Sigmoid colon (tissue), 7 donors: ENCODE results near the gene APC. TPM values are rescaled to one million over a fixed set of nuclear protein-coding genes. Genes with fewer than 3 reads are reported as not detected.

Experiments used
- DNase-seq: peaks from one replicate; pipeline ENCODE4 v3.0.0-alpha.2; 2019
- H3K27ac ChIP-seq, 4 donors: fragments of 200-600 bp; sonication (generic); one replicate each; pipeline ENCODE4 v1.5.1; 2016 to 2019; ENCODE audit warnings: mild to moderate bottlenecking in 1 of 4
- H3K27me3 ChIP-seq, 3 donors: fragments of 200-600 bp; sonication (generic); one replicate each; pipeline ENCODE4 v1.5.1; 2019; ENCODE audit warnings: mild to moderate bottlenecking in 1 of 3
- H3K36me3 ChIP-seq, 4 donors: fragments of 200-600 bp; sonication (generic); one replicate each; pipeline ENCODE4 v1.5.1; 2016 to 2019
- H3K4me1 ChIP-seq, 4 donors: fragments of 200-600 bp; sonication (generic); one replicate each; pipeline ENCODE4 v1.5.1; 2017 to 2019
- H3K4me3 ChIP-seq, 4 donors: fragments of 200-600 bp; sonication (generic); one replicate each; pipeline ENCODE4 v1.5.1; 2017 to 2019; ENCODE audit warnings: mild to moderate bottlenecking in 2 of 4, moderate library complexity in 1 of 4
- H3K9me3 ChIP-seq, 4 donors: fragments of 200-600 bp in 3 of 4; sonication (generic) in 3 of 4; one replicate each; pipeline versions ENCODE4 v1.5.1 to v1.6.1; 2013 to 2019
- EP300 ChIP-seq, 4 donors: sonication (generic); formaldehyde crosslinking; IDR thresholded peaks; one replicate each; pipeline ENCODE4 v1.6.1; 2017; ENCODE audit warnings: antibody characterized with exemption in 4 of 4
- POLR2A ChIP-seq, 2 donors: fragments of 450-650 bp; IDR thresholded peaks; one replicate each; pipeline ENCODE4 v1.6.1; 2016; ENCODE audit warnings: antibody characterized with exemption in 2 of 2, mild to moderate bottlenecking in 2 of 2, moderate library complexity in 2 of 2
- POLR2AphosphoS5 ChIP-seq, 4 donors: sonication (generic); formaldehyde crosslinking; IDR thresholded peaks; one replicate each; pipeline ENCODE4 v1.6.1; 2017; ENCODE audit warnings: antibody characterized with exemption in 4 of 4
- WGBS, 2 donors: extraction: QIAGEN DNeasy Blood & Tissue Kit; methylation state at CpG; one replicate each; pipeline ENCODE4 v1.1.7; 2013; 5-methylcytosine and 5-hydroxymethylcytosine counted together
- intact Hi-C: fragments of 100-400 bp; cut with DNase I; formaldehyde crosslinking; loops from one replicate; pipeline ENCODE4 v1.15.1; 2023
- polyA plus RNA-seq, 3 donors: library from polyadenylated mRNA; stranded (reverse); fragments of 200-250 nt; gene quantifications; one replicate each; pipeline ENCODE4 v1.2.3, GENCODE V29; 2013
- total RNA-seq, 4 donors: library from RNA; depleted of rRNA; stranded (reverse); fragments of >200 nt; gene quantifications; one replicate each; pipeline ENCODE4 v1.1.0, GENCODE V29; 2016
- TF ChIP-seq, protein P1 (sequence below), 4 experiments: fragments of 450-650 bp in 3 of 4; fragments of 200-600 bp in 1 of 4; IDR thresholded peaks; one replicate each; pipeline ENCODE4 v1.5.1; 2016 to 2019; ENCODE audit warnings: antibody characterized with exemption in 4 of 4, mild to moderate bottlenecking in 3 of 4, moderate library complexity in 2 of 4
- donor health status: healthy with polysubstance abuse.
- donor health status: Bipolar disorder and iron deficiency.
- donor health status: healthy.

Gene APC
- total and polyA plus RNA-seq, 7 donors = 2.4 to 81.4 (median 46.1) TPM

DNA sequence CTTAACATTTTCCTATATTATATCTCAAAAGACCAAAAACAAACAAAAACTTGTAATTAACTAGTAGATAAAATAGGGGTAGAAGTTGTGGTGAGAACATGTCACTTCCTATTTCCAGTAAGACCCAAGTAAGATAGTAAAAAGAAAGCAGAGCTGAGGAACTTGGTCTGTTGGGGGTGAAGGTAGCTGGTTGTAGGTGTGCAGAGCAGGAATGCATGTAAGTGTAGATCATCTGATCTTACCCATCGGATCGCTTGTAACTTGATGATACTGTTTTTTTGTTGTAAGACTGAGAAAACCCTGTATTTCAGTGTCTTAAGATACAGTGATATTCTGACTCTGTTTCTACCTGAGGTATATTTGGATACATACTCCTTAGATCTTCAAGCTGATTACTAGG, 129.1 kb downstream of the APC start:
- Histone ChIP-seq H3K4me1 (peaks cover 0 to 24% (median 22%) of the 10 kb centered on the region in 4 donors), H3K27me3 (no peaks in the 10 kb centered on the region), H3K36me3 (peaks cover 0 to 72% (median 23%) of the 10 kb centered on the region in 4 donors), H3K4me3 (no peak overlapping the region), H3K27ac (no peak overlapping the region), H3K9me3 (no peaks in the 10 kb centered on the region)
- no peak for TF ChIP-seq EP300 (IDR thresholded peaks at IDR 0.05)
- no peak for TF ChIP-seq POLR2AphosphoS5 (IDR thresholded peaks at IDR 0.05)
- TF ChIP-seq POLR2A (IDR thresholded peaks at IDR 0.05) = no peak
- TF ChIP-seq, protein P1, sequence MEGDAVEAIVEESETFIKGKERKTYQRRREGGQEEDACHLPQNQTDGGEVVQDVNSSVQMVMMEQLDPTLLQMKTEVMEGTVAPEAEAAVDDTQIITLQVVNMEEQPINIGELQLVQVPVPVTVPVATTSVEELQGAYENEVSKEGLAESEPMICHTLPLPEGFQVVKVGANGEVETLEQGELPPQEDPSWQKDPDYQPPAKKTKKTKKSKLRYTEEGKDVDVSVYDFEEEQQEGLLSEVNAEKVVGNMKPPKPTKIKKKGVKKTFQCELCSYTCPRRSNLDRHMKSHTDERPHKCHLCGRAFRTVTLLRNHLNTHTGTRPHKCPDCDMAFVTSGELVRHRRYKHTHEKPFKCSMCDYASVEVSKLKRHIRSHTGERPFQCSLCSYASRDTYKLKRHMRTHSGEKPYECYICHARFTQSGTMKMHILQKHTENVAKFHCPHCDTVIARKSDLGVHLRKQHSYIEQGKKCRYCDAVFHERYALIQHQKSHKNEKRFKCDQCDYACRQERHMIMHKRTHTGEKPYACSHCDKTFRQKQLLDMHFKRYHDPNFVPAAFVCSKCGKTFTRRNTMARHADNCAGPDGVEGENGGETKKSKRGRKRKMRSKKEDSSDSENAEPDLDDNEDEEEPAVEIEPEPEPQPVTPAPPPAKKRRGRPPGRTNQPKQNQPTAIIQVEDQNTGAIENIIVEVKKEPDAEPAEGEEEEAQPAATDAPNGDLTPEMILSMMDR (IDR thresholded peaks at IDR 0.05) = no peak
- DNase-seq = no peak
- WGBS, 2 donors = 93 to 94% methylated on average over 2 of the region's 2 CpGs
- intact Hi-C loops = loop anchor here (10.0 kb wide), 1 partner anchor 162 kb away; no protein-coding TSS in a partner anchor

DNA sequence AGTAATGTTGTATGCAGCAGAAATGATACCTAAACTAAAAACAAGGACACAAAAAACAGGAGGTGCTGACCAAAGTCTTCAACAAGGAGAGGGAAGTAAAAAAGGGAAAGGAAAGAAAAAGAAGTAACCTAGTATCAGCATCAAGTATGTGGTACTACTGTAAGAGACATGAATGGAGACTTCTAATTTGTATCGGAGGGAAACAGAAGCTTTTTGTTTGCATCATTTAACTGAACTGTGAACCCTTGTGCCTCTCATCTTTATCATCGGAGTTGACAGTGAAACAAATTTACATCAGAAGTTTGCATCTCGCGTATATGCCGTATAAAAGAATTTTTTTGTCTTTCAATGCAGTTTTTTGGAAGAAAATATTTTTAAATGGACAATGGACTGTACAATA, 129.7 kb downstream of the APC start:
- peaks cover 0 to 72% (median 23%) of the 10 kb centered on the region in 4 donors for H3K36me3 ChIP-seq
- 95 to 96% methylated on average over 5 of the region's 5 CpGs for WGBS, 2 donors
- intact Hi-C loops = loop anchor here (10.0 kb wide), 1 partner anchor 163 kb away; no protein-coding TSS in a partner anchor

DNA sequence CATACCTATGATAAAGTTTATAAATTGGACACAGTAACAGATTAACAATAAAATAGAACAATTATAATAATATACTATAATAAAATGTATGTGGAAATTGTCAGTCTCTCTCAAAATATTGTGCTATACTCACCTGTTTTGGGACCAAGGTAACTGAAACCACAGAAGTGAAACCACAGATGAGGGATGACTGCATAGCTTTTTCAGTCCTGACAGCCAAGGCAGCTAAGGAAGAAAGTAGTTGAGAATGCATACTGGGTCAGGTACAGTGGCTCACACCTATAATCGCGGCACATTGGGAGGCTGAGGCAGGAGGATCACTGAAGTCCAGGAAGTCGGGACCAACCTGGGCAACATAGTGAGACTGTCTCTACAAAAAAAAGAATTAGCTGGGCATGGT, 132.3 kb downstream of the APC start:
- 92 to 97% methylated on average over 3 of the region's 3 CpGs for WGBS, 2 donors
- peaks cover 0 to 8% (median 0%) of the 10 kb centered on the region in 4 donors for H3K4me1 ChIP-seq
- no peak for DNase-seq
- H3K27ac ChIP-seq = no peak overlapping the region
- intact Hi-C loops = loop anchor here (10.0 kb wide), 1 partner anchor 165 kb away; no protein-coding TSS in a partner anchor
- no peaks in the 10 kb centered on the region for H3K9me3 ChIP-seq
- peaks cover 0 to 61% (median 18%) of the 10 kb centered on the region in 4 donors for H3K36me3 ChIP-seq
- no peaks in the 10 kb centered on the region for H3K27me3 ChIP-seq
- no peak overlapping the region for H3K4me3 ChIP-seq
- no peak for TF ChIP-seq POLR2A (IDR thresholded peaks at IDR 0.05)
- TF ChIP-seq POLR2AphosphoS5 (IDR thresholded peaks at IDR 0.05) = no peak
- no peak for TF ChIP-seq EP300 (IDR thresholded peaks at IDR 0.05)
- TF ChIP-seq, protein P1 (IDR thresholded peaks at IDR 0.05) = no peak

More for the DNA sequence above, 129.7 kb downstream of the APC start:
- H3K4me3 ChIP-seq = no peak overlapping the region
- TF ChIP-seq POLR2AphosphoS5 (IDR thresholded peaks at IDR 0.05) (no peak), POLR2A (IDR thresholded peaks at IDR 0.05) (no peak), EP300 (IDR thresholded peaks at IDR 0.05) (no peak)
- TF ChIP-seq, protein P1 (IDR thresholded peaks at IDR 0.05) = no peak
- peaks cover 0 to 22% (median 17%) of the 10 kb centered on the region in 4 donors for H3K4me1 ChIP-seq
- H3K9me3 ChIP-seq = no peaks in the 10 kb centered on the region
- no peak overlapping the region for H3K27ac ChIP-seq
- no peaks in the 10 kb centered on the region for H3K27me3 ChIP-seq
- no peak for DNase-seq

DNA sequence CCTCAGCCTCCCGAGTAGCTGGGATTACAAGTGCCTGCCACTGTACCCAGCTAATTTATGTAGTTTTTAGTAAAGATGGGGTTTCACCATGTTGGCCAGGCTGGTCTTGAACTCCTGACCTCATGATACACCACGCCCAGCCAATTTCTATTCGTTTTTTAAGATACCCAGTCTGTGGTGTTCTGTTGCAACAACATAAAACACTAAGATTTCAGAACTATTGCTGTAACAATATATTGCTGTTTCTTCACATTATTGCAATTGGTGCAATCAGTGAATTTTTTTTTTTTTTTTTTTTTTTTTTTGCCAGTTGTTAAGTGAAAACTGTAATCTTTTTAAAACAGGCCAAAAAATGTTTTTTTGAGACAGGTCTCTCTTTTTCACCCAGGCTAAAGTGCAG, 133.3 kb downstream of the APC start:
- TF ChIP-seq EP300 (IDR thresholded peaks at IDR 0.05) (no peak), POLR2A (IDR thresholded peaks at IDR 0.05) (no peak), POLR2AphosphoS5 (IDR thresholded peaks at IDR 0.05) (no peak)
- TF ChIP-seq, protein P1 (IDR thresholded peaks at IDR 0.05) = no peak
- H3K4me3 ChIP-seq = no peak overlapping the region
- no peak overlapping the region for H3K27ac ChIP-seq
- WGBS, 2 donors = 61 to 63% methylated on average over 3 of the region's 3 CpGs
- H3K4me1 ChIP-seq = peaks cover 0 to 8% (median 0%) of the 10 kb centered on the region in 4 donors
- H3K36me3 ChIP-seq = peaks cover 0 to 59% (median 12%) of the 10 kb centered on the region in 4 donors
- intact Hi-C loops = no loop called here
- DNase-seq = no peak
- H3K27me3 ChIP-seq = no peaks in the 10 kb centered on the region
- no peaks in the 10 kb centered on the region for H3K9me3 ChIP-seq

DNA sequence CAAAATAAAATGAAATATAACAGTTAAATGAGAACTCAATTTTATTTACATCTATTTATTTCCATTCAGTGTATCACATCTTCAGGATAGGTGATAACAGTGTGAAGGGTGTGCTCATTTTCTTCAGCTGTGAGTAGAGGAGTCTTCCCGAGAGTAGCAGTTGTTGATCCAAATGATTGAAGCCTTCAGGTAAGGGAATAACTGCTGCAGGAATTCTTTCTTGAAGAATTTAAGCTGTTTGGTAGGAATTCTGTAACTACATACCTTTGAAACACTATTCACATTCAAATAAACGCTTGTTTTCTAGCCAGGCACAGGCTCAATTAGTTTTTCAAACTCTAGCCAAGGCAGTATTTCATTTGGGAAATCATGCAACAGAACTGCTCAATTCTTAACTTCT, 138.7 kb downstream of the APC start:
- Histone ChIP-seq H3K9me3 (no peaks in the 10 kb centered on the region), H3K27me3 (no peaks in the 10 kb centered on the region), H3K36me3 (peaks cover 4 to 57% (median 6%) of the 10 kb centered on the region in 4 donors), H3K4me3 (no peak overlapping the region), H3K27ac (no peak overlapping the region), H3K4me1 (peaks cover 0 to 8% (median 0%) of the 10 kb centered on the region in 4 donors)
- intact Hi-C loops = no loop called here
- WGBS, 2 donors = 72 to 86% methylated on average over 2 of the region's 2 CpGs
- DNase-seq = no peak
- TF ChIP-seq POLR2A (IDR thresholded peaks at IDR 0.05) (no peak), EP300 (IDR thresholded peaks at IDR 0.05) (no peak), POLR2AphosphoS5 (IDR thresholded peaks at IDR 0.05) (no peak)
- TF ChIP-seq, protein P1 (IDR thresholded peaks at IDR 0.05) = no peak
